Measurements from ENCODE around the gene UGT1A6. TPM values are rescaled to one million over a fixed set of nuclear protein-coding genes. Genes with fewer than 3 reads are reported as not detected.
A peak's percentile ranks its signal among the peaks of the same experiment; 100 is the strongest.

UGT1A6 gene
- total and polyA plus RNA-seq, 2 of the 13 experiments (the other 11 are each of a cell fraction or from before 2014, with no cell fraction given) = 0.25 TPM; not detected in 1

DNA sequence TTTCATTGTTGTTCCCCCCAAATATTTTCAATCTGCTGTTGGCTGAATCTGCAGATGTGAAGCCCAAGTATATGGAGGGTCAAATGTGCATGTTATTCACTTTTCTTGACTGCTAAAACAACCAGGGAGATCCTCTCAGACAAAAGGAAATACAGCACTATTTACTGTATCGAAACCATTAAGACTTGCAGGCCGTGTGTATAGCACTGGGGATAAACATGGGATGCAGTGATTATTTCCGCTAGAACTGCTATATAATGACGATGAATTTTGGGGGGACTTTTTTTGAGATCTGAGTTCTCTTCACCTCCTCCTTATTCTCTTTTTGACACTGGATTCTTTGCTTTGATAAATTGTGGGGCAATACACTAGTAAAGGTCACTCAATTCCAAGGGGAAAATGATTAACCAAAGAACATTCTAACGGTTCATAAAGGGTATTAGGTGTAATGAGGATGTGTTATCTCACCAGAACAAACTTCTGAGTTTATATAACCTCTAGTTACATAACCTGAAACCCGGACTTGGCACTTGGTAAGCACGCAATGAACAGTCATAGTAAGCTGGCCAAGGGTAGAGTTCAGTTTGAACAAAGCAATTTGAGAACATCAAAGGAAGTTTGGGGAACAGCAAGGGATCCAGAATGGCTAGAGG, 63.9 kb downstream of the UGT1A6 start (continued):
- TF ChIP-seq, protein P1, sequence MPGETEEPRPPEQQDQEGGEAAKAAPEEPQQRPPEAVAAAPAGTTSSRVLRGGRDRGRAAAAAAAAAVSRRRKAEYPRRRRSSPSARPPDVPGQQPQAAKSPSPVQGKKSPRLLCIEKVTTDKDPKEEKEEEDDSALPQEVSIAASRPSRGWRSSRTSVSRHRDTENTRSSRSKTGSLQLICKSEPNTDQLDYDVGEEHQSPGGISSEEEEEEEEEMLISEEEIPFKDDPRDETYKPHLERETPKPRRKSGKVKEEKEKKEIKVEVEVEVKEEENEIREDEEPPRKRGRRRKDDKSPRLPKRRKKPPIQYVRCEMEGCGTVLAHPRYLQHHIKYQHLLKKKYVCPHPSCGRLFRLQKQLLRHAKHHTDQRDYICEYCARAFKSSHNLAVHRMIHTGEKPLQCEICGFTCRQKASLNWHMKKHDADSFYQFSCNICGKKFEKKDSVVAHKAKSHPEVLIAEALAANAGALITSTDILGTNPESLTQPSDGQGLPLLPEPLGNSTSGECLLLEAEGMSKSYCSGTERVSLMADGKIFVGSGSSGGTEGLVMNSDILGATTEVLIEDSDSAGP (CRISPR knock-in tag; IDR thresholded peaks at IDR 0.05; ENCODE audit: borderline replicate concordance) = no peak
- TF ChIP-seq ZFX (CRISPR knock-in tag; IDR thresholded peaks at IDR 0.05; ENCODE audit: low read depth) (peak; percentile 19; the same call in 1 of the 2 replicates), NFYC (CRISPR knock-in tag; IDR thresholded peaks at IDR 0.05) (no peak), RFX1 (IDR thresholded peaks at IDR 0.05) (no peak), BORCS8-MEF2B (CRISPR knock-in tag; IDR thresholded peaks at IDR 0.05) (no peak), NKX3-1 (CRISPR knock-in tag; IDR thresholded peaks at IDR 0.05) (peak; percentile 99), KDM2A (CRISPR knock-in tag; IDR thresholded peaks at IDR 0.05; ENCODE audit: borderline replicate concordance, low read depth) (no peak), ZNF629 (CRISPR knock-in tag; conservative IDR thresholded peaks at IDR 0.05) (no peak; the same call in 1 of the 2 replicates), CBX1 (IDR thresholded peaks at IDR 0.05; ENCODE audit: low read depth) (no peak), ZFP82 (CRISPR knock-in tag; IDR thresholded peaks at IDR 0.05; ENCODE audit: borderline replicate concordance) (no peak), SMAD3 (CRISPR knock-in tag; IDR thresholded peaks at IDR 0.05) (peak; percentile 90), ARHGAP35 (CRISPR knock-in tag; IDR thresholded peaks at IDR 0.05; ENCODE audit: borderline replicate concordance) (no peak), ZNF839 (CRISPR knock-in tag; IDR thresholded peaks at IDR 0.05; ENCODE audit: borderline replicate concordance) (no peak), ZNF746 (CRISPR knock-in tag; IDR thresholded peaks at IDR 0.05) (peak; percentile 54; the same call in 1 of the 2 replicates), PRMT3 (CRISPR knock-in tag; IDR thresholded peaks at IDR 0.05; ENCODE audit: borderline replicate concordance, low read depth) (no peak), ZNF569 (CRISPR knock-in tag; IDR thresholded peaks at IDR 0.05; ENCODE audit: borderline replicate concordance) (no peak), KLF11 (CRISPR knock-in tag; IDR thresholded peaks at IDR 0.05) (no peak), ZNF343 (CRISPR knock-in tag; IDR thresholded peaks at IDR 0.05) (no peak), ZNF773 (CRISPR knock-in tag; IDR thresholded peaks at IDR 0.05; ENCODE audit: borderline replicate concordance) (no peak), DDIT3 (CRISPR knock-in tag; IDR thresholded peaks at IDR 0.05) (no peak), CREM (IDR thresholded peaks at IDR 0.05) (peak; percentile 95), CREM (CRISPR knock-in tag; IDR thresholded peaks at IDR 0.05) (no peak)
- TF ChIP-seq, protein P2, sequence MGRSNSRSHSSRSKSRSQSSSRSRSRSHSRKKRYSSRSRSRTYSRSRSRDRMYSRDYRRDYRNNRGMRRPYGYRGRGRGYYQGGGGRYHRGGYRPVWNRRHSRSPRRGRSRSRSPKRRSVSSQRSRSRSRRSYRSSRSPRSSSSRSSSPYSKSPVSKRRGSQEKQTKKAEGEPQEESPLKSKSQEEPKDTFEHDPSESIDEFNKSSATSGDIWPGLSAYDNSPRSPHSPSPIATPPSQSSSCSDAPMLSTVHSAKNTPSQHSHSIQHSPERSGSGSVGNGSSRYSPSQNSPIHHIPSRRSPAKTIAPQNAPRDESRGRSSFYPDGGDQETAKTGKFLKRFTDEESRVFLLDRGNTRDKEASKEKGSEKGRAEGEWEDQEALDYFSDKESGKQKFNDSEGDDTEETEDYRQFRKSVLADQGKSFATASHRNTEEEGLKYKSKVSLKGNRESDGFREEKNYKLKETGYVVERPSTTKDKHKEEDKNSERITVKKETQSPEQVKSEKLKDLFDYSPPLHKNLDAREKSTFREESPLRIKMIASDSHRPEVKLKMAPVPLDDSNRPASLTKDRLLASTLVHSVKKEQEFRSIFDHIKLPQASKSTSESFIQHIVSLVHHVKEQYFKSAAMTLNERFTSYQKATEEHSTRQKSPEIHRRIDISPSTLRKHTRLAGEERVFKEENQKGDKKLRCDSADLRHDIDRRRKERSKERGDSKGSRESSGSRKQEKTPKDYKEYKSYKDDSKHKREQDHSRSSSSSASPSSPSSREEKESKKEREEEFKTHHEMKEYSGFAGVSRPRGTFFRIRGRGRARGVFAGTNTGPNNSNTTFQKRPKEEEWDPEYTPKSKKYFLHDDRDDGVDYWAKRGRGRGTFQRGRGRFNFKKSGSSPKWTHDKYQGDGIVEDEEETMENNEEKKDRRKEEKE (IDR thresholded peaks at IDR 0.05) = no peak
- TF ChIP-seq, protein P3, sequence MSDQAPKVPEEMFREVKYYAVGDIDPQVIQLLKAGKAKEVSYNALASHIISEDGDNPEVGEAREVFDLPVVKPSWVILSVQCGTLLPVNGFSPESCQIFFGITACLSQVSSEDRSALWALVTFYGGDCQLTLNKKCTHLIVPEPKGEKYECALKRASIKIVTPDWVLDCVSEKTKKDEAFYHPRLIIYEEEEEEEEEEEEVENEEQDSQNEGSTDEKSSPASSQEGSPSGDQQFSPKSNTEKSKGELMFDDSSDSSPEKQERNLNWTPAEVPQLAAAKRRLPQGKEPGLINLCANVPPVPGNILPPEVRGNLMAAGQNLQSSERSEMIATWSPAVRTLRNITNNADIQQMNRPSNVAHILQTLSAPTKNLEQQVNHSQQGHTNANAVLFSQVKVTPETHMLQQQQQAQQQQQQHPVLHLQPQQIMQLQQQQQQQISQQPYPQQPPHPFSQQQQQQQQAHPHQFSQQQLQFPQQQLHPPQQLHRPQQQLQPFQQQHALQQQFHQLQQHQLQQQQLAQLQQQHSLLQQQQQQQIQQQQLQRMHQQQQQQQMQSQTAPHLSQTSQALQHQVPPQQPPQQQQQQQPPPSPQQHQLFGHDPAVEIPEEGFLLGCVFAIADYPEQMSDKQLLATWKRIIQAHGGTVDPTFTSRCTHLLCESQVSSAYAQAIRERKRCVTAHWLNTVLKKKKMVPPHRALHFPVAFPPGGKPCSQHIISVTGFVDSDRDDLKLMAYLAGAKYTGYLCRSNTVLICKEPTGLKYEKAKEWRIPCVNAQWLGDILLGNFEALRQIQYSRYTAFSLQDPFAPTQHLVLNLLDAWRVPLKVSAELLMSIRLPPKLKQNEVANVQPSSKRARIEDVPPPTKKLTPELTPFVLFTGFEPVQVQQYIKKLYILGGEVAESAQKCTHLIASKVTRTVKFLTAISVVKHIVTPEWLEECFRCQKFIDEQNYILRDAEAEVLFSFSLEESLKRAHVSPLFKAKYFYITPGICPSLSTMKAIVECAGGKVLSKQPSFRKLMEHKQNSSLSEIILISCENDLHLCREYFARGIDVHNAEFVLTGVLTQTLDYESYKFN (CRISPR knock-in tag; conservative IDR thresholded peaks at IDR 0.05) = peak; percentile 97

Measured in HepG2 (cell line).